ENCODE measurements around the gene KRTDAP. TPM values are rescaled to one million over a fixed set of nuclear protein-coding genes. Genes with fewer than 3 reads are reported as not detected.
"Not testable (repeated sequence)": the region's sequence is repeated elsewhere in the genome, so short reads cannot be mapped to it uniquely, and the experiment has no call there.

Gene KRTDAP
- total RNA-seq, 1 donor from 2014 or later: 0.80 TPM

- Mint-ChIP-seq H3K4me3 (no peak overlapping the region), H3K9me3 (no peaks in the 10 kb centered on the region), H3K27me3 (no peaks in the 10 kb centered on the region), H3K4me1 (ENCODE audit: unreplicated experiment) (no peaks in the 10 kb centered on the region), H3K36me3 (no peaks in the 10 kb centered on the region), H3K27ac (peak overlapping the region; percentile 55)
- peak; percentile 29 for TF ChIP-seq CTCF (conservative IDR thresholded peaks at IDR 0.05)
- no peak for DNase-seq (ENCODE audit: extremely low spot score, unreplicated experiment)
Measured at GRCh38 chr19:35478794-35479677, 11.2 kb downstream of the KRTDAP start.

GRCh38 chr19:35476149-35476548 lies 14.1 kb downstream of the KRTDAP start:
- Mint-ChIP-seq H3K9me3 (no peaks in the 10 kb centered on the region), H3K27ac (no peak overlapping the region), H3K4me3 (no peak overlapping the region), H3K36me3 (no peaks in the 10 kb centered on the region), H3K27me3 (no peaks in the 10 kb centered on the region), H3K4me1 (ENCODE audit: unreplicated experiment) (no peaks in the 10 kb centered on the region)
- DNase-seq (ENCODE audit: extremely low spot score, unreplicated experiment): no peak
- TF ChIP-seq CTCF (conservative IDR thresholded peaks at IDR 0.05): peak; percentile 34

- H3K27ac Mint-ChIP-seq; H3K9me3 Mint-ChIP-seq; H3K27me3 Mint-ChIP-seq; H3K4me1 Mint-ChIP-seq (ENCODE audit: unreplicated experiment); H3K4me3 Mint-ChIP-seq; H3K36me3 Mint-ChIP-seq; DNase-seq (ENCODE audit: extremely low spot score, unreplicated experiment): not testable (repeated sequence)
Measured at GRCh38 chr19:35474594-35474993, 15.7 kb downstream of the KRTDAP start.

- Mint-ChIP-seq H3K36me3 (no peaks in the 10 kb centered on the region), H3K9me3 (no peaks in the 10 kb centered on the region), H3K4me1 (ENCODE audit: unreplicated experiment) (no peaks in the 10 kb centered on the region), H3K27me3 (no peaks in the 10 kb centered on the region), H3K4me3 (no peak overlapping the region), H3K27ac (no peak overlapping the region)
- no peak for TF ChIP-seq CTCF (conservative IDR thresholded peaks at IDR 0.05)
- no peak for DNase-seq (ENCODE audit: extremely low spot score, unreplicated experiment)
Measured at GRCh38 chr19:35474104-35474503, 16.2 kb downstream of the KRTDAP start.

- H3K27ac Mint-ChIP-seq: no peak overlapping the region
Measured at GRCh38 chr19:35471946-35472345, 18.3 kb downstream of the KRTDAP start.

GRCh38 chr19:35471075-35471474 lies 19.2 kb downstream of the KRTDAP start:
- not testable (repeated sequence) for H3K36me3 Mint-ChIP-seq; H3K9me3 Mint-ChIP-seq; DNase-seq (ENCODE audit: extremely low spot score, unreplicated experiment); H3K27me3 Mint-ChIP-seq; H3K4me1 Mint-ChIP-seq (ENCODE audit: unreplicated experiment); H3K27ac Mint-ChIP-seq; H3K4me3 Mint-ChIP-seq

More at GRCh38 chr19:35471946-35472345, 18.3 kb downstream of the KRTDAP start:
- TF ChIP-seq CTCF (conservative IDR thresholded peaks at IDR 0.05): no peak
- no peak for DNase-seq (ENCODE audit: extremely low spot score, unreplicated experiment)
- H3K27me3 Mint-ChIP-seq: no peaks in the 10 kb centered on the region
- H3K4me1 Mint-ChIP-seq (ENCODE audit: unreplicated experiment): no peaks in the 10 kb centered on the region
- no peak overlapping the region for H3K4me3 Mint-ChIP-seq
- no peaks in the 10 kb centered on the region for H3K9me3 Mint-ChIP-seq
- H3K36me3 Mint-ChIP-seq: no peaks in the 10 kb centered on the region

Measured in type B pancreatic cell (in vitro differentiated cells).